AG09319 (cell line): ENCODE measurements around the gene LRRC14B.

Experiments
- DNase-seq: peaks from one replicate; pipeline ENCODE4 v3.0.0-alpha.2; 2010; ENCODE audit warnings: low read depth; ENCODE audit errors: extremely low read depth
- CTCF ChIP-seq: IDR thresholded peaks from 2 replicates; pipeline ENCODE4 v1.5.1; 2011; ENCODE audit warnings: low read depth, mild to moderate bottlenecking, inconsistent platforms, low read length, moderate library complexity

The LRRC14B gene

GRCh38 chr5:160173-160510 is 31.2 kb upstream of the LRRC14B start:
- TF ChIP-seq CTCF, result no peak
- DNase-seq, result no peak

GRCh38 chr5:160921-161802 is 30.1 kb upstream of the LRRC14B start:
- no peak for DNase-seq
- TF ChIP-seq CTCF, result no peak

DNA sequence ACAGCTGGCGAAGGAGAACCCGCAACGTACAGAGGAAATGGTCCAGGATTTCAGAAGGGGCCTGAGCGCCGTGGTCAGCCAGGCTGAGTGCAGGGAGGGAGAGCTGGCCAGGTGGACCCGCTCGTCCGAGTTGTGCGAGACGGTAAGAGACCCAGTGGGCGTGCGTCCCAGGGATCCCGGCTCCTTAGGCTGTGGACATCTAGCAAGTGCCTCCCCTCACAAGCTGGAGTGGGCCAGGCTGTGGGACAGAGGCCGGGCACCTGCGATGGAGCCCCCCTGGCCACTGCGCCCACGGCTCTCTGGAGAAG is 29.5 kb upstream of the LRRC14B start:
- DNase-seq, result no peak
- TF ChIP-seq CTCF, result no peak

GRCh38 chr5:162190-162564 is 29.1 kb upstream of the LRRC14B start:
- DNase-seq, result no peak
- no peak for TF ChIP-seq CTCF

DNA sequence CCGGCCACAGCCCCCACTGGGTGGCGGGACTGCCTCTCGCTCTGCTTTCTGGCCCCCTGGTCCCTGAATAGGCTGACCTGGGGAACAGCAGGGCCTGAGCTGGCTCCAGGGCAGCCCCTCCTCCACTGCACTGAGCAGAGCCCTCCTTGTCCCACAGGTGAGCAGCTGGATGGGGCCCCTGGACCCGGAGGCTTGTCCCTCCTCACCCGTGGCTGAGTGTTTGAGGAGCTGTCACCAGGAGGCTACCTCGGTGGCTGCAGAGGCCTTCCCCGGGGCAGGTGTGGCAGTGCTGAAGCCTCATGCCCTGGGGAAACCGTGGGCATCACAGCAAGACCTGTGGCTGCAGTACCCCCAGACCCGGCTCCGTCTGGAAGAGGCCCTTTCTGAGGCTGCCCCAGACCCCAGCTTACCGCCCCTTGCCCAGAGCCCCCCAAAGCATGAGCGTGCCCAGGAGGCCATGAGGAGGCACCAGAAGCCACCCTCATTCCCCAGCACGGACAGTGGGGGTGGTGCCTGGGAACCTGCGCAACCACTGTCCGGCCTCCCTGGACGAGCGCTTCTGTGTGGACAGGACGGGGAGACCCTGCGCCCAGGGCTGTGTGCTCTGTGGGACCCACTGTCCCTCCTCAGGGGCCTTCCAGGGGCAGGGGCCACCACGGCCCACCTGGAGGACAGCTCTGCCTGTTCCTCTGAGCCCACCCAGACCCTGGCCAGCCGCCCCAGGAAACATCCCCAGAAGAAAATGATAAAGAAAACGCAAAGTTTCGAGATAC is 28.5 kb upstream of the LRRC14B start:
- DNase-seq, result no peak

GRCh38 chr5:163338-163620 is 28.0 kb upstream of the LRRC14B start:
- TF ChIP-seq CTCF, result no peak
- no peak for DNase-seq

More for the DNA sequence above, 28.5 kb upstream of the LRRC14B start:
- no peak for TF ChIP-seq CTCF

DNA sequence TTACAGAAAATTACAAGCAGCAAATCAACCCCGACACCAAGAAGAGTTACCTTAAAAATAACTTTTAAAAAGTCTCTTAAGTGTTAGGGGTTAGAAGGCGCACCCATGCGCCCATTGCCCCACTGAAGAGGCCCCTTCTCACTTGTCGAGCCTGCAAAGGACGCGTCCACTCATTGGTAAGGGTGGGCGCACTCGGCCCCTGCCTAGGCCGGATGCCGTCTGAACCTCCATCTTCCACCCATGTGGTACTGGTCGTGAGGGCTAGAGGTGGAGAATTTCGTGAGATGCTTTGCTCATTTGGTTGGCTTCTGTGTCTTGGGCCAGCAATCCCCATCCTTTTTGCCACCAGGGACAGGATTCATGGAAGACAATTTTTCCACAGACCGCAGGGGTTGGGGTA is 27.5 kb upstream of the LRRC14B start:
- DNase-seq, result no peak
- no peak for TF ChIP-seq CTCF
